CD14-positive monocyte (primary cell): Measurements from ENCODE around the gene DRP2. TPM values are rescaled to one million over a fixed set of nuclear protein-coding genes. Genes with fewer than 3 reads are reported as not detected.
"Not testable (repeated sequence)": the region's sequence is repeated elsewhere in the genome, so short reads cannot be mapped to it uniquely, and the experiment has no call there.

Source experiments
- DNase-seq, 3 donors: peaks; one replicate each; pipeline ENCODE4 v3.0.0-alpha.2; 2011 to 2022
- H2AFZ ChIP-seq: 2 replicates; pipeline ENCODE4 v1.6.0; 2012; ENCODE audit warnings: mild to moderate bottlenecking, low read depth, low read length, inconsistent platforms; ENCODE audit not compliant: insufficient read depth, poor library complexity, severe bottlenecking
- H3K27ac ChIP-seq, 2 donors: 1 replicate in 1 of 2; 2 replicates in 1 of 2; pipeline ENCODE4 v1.5.1; 2012 to 2013; ENCODE audit warnings: low read length in 2 of 2, control low read depth in 1 of 2, inconsistent platforms in 1 of 2, low read depth in 1 of 2, mild to moderate bottlenecking in 1 of 2
- H3K27me3 ChIP-seq, 2 donors: one replicate each; pipeline versions ENCODE4 v1.6.0 to v1.6.1; 2011 to 2013; ENCODE audit warnings: low read length in 2 of 2; ENCODE audit not compliant: control insufficient read depth in 2 of 2, insufficient read depth in 2 of 2
- H3K36me3 ChIP-seq, 2 donors: replicated peaks in 1 of 2; 1 replicate in 1 of 2; 2 replicates in 1 of 2; pipeline versions ENCODE4 v1.5.1 to v1.6.1; 2012 to 2013; ENCODE audit warnings: low read length in 2 of 2, control low read depth in 1 of 2, inconsistent platforms in 1 of 2, mild to moderate bottlenecking in 1 of 2; ENCODE audit not compliant: insufficient read depth in 2 of 2, control insufficient read depth in 1 of 2
- H3K4me1 ChIP-seq, 2 donors: 1 replicate in 1 of 2; 2 replicates in 1 of 2; pipeline versions ENCODE4 v1.5.1 to v1.6.1; 2012 to 2013; ENCODE audit warnings: low read length in 2 of 2, control low read depth in 1 of 2, inconsistent platforms in 1 of 2, mild to moderate bottlenecking in 1 of 2, moderate library complexity in 1 of 2; ENCODE audit not compliant: insufficient read depth in 2 of 2, control insufficient read depth in 1 of 2
- H3K4me2 ChIP-seq: replicated peaks from 2 replicates; pipeline ENCODE3; 2012; ENCODE audit warnings: low read length, moderate library complexity, mild to moderate bottlenecking; ENCODE audit not compliant: poor library complexity, severe bottlenecking; ENCODE audit errors: extremely low read depth
- H3K4me3 ChIP-seq, 3 experiments: fragments of 200-600 bp in 1 of 3; sonication (generic) in 1 of 3; replicated peaks in 1 of 3; 1 replicate in 2 of 3; 2 replicates in 1 of 3; pipeline ENCODE4 v1.5.1; 2011 to 2013; ENCODE audit warnings: low read length in 3 of 3, mild to moderate bottlenecking in 3 of 3, control low read depth in 2 of 3, low read depth in 2 of 3, inconsistent platforms in 1 of 3, moderate library complexity in 1 of 3
- H3K79me2 ChIP-seq: 2 replicates; pipeline ENCODE4 v1.6.0; 2012; ENCODE audit warnings: mild to moderate bottlenecking, control low read depth, inconsistent platforms, low read length, moderate library complexity; ENCODE audit not compliant: insufficient read depth
- H3K9ac ChIP-seq: 2 replicates; pipeline ENCODE4 v1.6.0; 2017; ENCODE audit warnings: low read length, mild to moderate bottlenecking; ENCODE audit not compliant: insufficient read depth, poor library complexity, severe bottlenecking
- H3K9me3 ChIP-seq, 2 donors: replicated peaks in 1 of 2; 1 replicate in 1 of 2; 2 replicates in 1 of 2; pipeline versions ENCODE4 v1.5.1 to v1.6.1; 2012 to 2013; ENCODE audit warnings: low read length in 2 of 2, control low read depth in 1 of 2; ENCODE audit not compliant: control insufficient read depth in 1 of 2, insufficient read depth in 1 of 2
- H4K20me1 ChIP-seq: 2 replicates; pipeline ENCODE4 v1.6.0; 2012; ENCODE audit warnings: mild to moderate bottlenecking, low read length, control low read depth, moderate library complexity; ENCODE audit not compliant: insufficient read depth
- H3K27ac Mint-ChIP-seq, 7 donors: one replicate each; pipeline ENCODE4 v1.8.0; 2020; ENCODE audit warnings: mild to moderate bottlenecking in 7 of 7, mixed read lengths in 7 of 7, moderate library complexity in 6 of 7, inconsistent platforms in 2 of 7
- H3K27me3 Mint-ChIP-seq, 3 donors: one replicate each; pipeline ENCODE4 v1.8.0; 2021 to 2022; ENCODE audit warnings: low read depth in 3 of 3, mild to moderate bottlenecking in 3 of 3, mixed read lengths in 3 of 3, moderate library complexity in 3 of 3, inconsistent platforms in 1 of 3
- H3K36me3 Mint-ChIP-seq, 2 donors: one replicate each; pipeline ENCODE4 v1.8.0; 2020; ENCODE audit warnings: mixed read lengths in 2 of 2, inconsistent platforms in 1 of 2, mild to moderate bottlenecking in 1 of 2
- H3K4me1 Mint-ChIP-seq: one replicate; pipeline ENCODE4 v1.8.0; 2020; ENCODE audit warnings: mild to moderate bottlenecking, mixed read lengths
- H3K4me3 Mint-ChIP-seq, 2 donors: one replicate each; pipeline ENCODE4 v1.8.0; 2020; ENCODE audit warnings: mild to moderate bottlenecking in 2 of 2, mixed read lengths in 2 of 2, moderate library complexity in 1 of 2
- H3K9me3 Mint-ChIP-seq, 7 donors: one replicate each; pipeline ENCODE4 v1.8.0; 2020 to 2022; ENCODE audit warnings: mixed read lengths in 7 of 7, mild to moderate bottlenecking in 6 of 7, moderate library complexity in 6 of 7, inconsistent platforms in 2 of 7
- WGBS: methylation state at CpG from one replicate; pipeline ENCODE4 v1.1.5; 2013; ENCODE audit warnings: missing lambda C conversion rate; ENCODE audit not compliant: insufficient coverage; 5-methylcytosine and 5-hydroxymethylcytosine counted together
- intact Hi-C, 2 donors: fragments of 100-400 bp; cut with micrococcal nuclease; formaldehyde crosslinking; loops; one replicate each; pipeline versions ENCODE4 v1.15.0 to v1.15.1; 2023
- polyA plus RNA-seq, 3 donors: library from polyadenylated mRNA; depleted of rRNA in 1 of 3; unstranded in 2 of 3; stranded (reverse) in 1 of 3; fragments of 300-500 nt in 2 of 3; fragments of >200 nt in 1 of 3; fragmentation: Illumina TruSeq in 2 of 3; gene quantifications; 1 replicate in 2 of 3; 2 replicates in 1 of 3; pipeline ENCODE4 v1.2.3, GENCODE V29; 2012 to 2021
- TF ChIP-seq, protein P1 (sequence below): fragments of 200-600 bp; IDR thresholded peaks from one replicate; pipeline ENCODE4 v1.8.0; 2022; ENCODE audit warnings: antibody characterized with exemption, mild to moderate bottlenecking

The DRP2 gene
- polyA plus RNA-seq, 3 donors, result not detected

- Histone ChIP-seq H3K79me2 (no peaks in the 10 kb centered on the region), H3K4me3 (no peak overlapping the region), H3K9ac (no peak overlapping the region), H3K9me3 (no peaks in the 10 kb centered on the region), H4K20me1 (no peaks in the 10 kb centered on the region), H3K4me1 (no peaks in the 10 kb centered on the region), H3K36me3 (no peaks in the 10 kb centered on the region), H3K27ac (no peak overlapping the region), H3K4me2 (no peak overlapping the region), H2AFZ (no peak overlapping the region), H3K27me3 (peaks cover 0 to 10% of the 10 kb centered on the region in 2 donors)
- peak in 1 of 3 donors; percentile 0 for DNase-seq
- Mint-ChIP-seq H3K27ac (no peak overlapping the region), H3K9me3 (peaks cover 0 to 10% (median 6%) of the 10 kb centered on the region in 7 donors), H3K4me3 (no peak overlapping the region), H3K27me3 (peaks cover 4 to 7% (median 5%) of the 10 kb centered on the region in 3 donors), H3K36me3 (no peaks in the 10 kb centered on the region), H3K4me1 (peaks cover 2% of the 10 kb centered on the region)
- intact Hi-C loops, result no loop called here
- no CpG with 5 or more reads among the region's 2 CpGs for WGBS
- TF ChIP-seq, protein P1, sequence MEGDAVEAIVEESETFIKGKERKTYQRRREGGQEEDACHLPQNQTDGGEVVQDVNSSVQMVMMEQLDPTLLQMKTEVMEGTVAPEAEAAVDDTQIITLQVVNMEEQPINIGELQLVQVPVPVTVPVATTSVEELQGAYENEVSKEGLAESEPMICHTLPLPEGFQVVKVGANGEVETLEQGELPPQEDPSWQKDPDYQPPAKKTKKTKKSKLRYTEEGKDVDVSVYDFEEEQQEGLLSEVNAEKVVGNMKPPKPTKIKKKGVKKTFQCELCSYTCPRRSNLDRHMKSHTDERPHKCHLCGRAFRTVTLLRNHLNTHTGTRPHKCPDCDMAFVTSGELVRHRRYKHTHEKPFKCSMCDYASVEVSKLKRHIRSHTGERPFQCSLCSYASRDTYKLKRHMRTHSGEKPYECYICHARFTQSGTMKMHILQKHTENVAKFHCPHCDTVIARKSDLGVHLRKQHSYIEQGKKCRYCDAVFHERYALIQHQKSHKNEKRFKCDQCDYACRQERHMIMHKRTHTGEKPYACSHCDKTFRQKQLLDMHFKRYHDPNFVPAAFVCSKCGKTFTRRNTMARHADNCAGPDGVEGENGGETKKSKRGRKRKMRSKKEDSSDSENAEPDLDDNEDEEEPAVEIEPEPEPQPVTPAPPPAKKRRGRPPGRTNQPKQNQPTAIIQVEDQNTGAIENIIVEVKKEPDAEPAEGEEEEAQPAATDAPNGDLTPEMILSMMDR, result peak; percentile 51
Measured at GRCh38 chrX:101287402-101287801, 67.8 kb downstream of the DRP2 start.

DNA sequence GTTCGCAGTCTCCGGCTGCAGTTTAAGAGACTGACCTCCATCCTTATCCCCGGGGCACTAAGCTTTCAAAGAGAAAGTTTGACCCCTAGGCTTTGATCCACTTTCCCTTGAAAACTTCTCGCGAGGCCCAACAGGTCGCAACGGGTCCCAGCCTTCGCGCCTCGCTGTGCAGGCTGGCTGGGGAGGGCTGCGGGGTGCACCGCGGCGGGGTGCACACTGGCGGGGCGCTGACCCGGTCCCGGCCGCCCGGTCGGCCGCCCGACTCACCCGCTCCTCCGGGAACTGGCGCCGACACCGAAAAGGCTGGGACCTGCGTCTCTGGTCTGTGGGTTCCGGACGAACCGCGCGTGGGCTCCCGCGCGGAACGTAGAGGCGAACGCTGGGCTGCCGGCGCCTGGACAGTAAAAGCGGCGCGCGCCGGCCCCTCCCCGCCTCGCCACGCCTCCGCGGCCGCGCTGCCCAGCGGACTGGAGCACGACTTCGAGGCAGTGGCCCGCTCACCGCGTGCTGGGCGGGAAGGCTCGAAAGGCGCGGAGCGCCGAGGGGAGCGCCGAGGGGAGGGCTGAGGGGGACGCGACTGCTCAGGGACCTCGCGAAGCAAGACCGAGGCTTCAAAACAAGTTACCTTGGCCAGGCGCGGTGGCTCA is 71.5 kb downstream of the DRP2 start, which contains the start of gene TAF7L:
Gene TAF7L (minus strand): TSS at position 378 of the 647 bp plus-strand sequence. CDS start 3,791 bp downstream, outside the sequence.
- Mint-ChIP-seq H3K4me3 (peak within 1 kb of the TSS in 1 of 2 donors; percentile 51), H3K27me3 (peaks cover 3 to 8% (median 4%) of the 10 kb centered on the region in 3 donors), H3K4me1 (peaks cover 6% of the 10 kb centered on the region), H3K27ac (no peak within 1 kb of the TSS), H3K36me3 (no peaks in the 10 kb centered on the region), H3K9me3 (peaks cover 0 to 11% (median 6%) of the 10 kb centered on the region in 7 donors)
- no peak within 1 kb of the TSS for H3K27ac ChIP-seq
- intact Hi-C loops, result no loop called here
- H3K79me2 ChIP-seq, result no peaks in the 10 kb centered on the region
- no peaks in the 10 kb centered on the region for H3K4me1 ChIP-seq
- no peak within 1 kb of the TSS for H3K9ac ChIP-seq
- H2AFZ ChIP-seq, result no peak within 1 kb of the TSS
- H3K9me3 ChIP-seq, result no peaks in the 10 kb centered on the region
- H4K20me1 ChIP-seq, result no peaks in the 10 kb centered on the region
- WGBS, result 14% methylated on average over 55 of the region's 75 CpGs
- no peak within 1 kb of the TSS for H3K4me3 ChIP-seq
- no peaks in the 10 kb centered on the region for H3K36me3 ChIP-seq
- no peak within 1 kb of the TSS for H3K4me2 ChIP-seq
- TF ChIP-seq, protein P1, result no peak
- DNase-seq, result no peak
- peaks cover 0 to 10% of the 10 kb centered on the region in 2 donors for H3K27me3 ChIP-seq

GRCh38 chrX:101295603-101296002 is 76.0 kb downstream of the DRP2 start:
- H3K4me1 ChIP-seq, H3K4me1 Mint-ChIP-seq, H3K27ac ChIP-seq, H4K20me1 ChIP-seq, H3K27ac Mint-ChIP-seq, H3K4me3 ChIP-seq, H3K27me3 ChIP-seq, H3K36me3 Mint-ChIP-seq, H2AFZ ChIP-seq, H3K27me3 Mint-ChIP-seq, H3K4me3 Mint-ChIP-seq, H3K9ac ChIP-seq, H3K9me3 ChIP-seq, H3K36me3 ChIP-seq, DNase-seq, H3K4me2 ChIP-seq, intact Hi-C loops, H3K79me2 ChIP-seq: not testable (repeated sequence)
- H3K9me3 Mint-ChIP-seq, result peaks cover 0 to 11% (median 6%) of the 10 kb centered on the region in 7 donors
- WGBS, result no CpG with 5 or more reads among the region's 3 CpGs
